GM19043 (cell line): ENCODE data around the gene ZNF211.

Experiments
- ATAC-seq: cut with Tn5 transposase; IDR thresholded peaks from one replicate; pipeline ENCODE4 v1.9.1; 2021; ENCODE audit warnings: low read depth; ENCODE audit not compliant: unreplicated experiment

ZNF211 gene

GRCh38 chr19:57632987-57633831 is at the start of gene ZNF211:
ZNF211 (plus strand) TSS chr19:57633168; CDS start chr19:57633347, 179 bp downstream.
- peak; percentile 95 for ATAC-seq

- ATAC-seq: peak; percentile 93
Measured at GRCh38 chr19:57583521-57584416, 49.2 kb upstream of the ZNF211 start, which contains the start of gene ZIK1. ZIK1 (plus strand) TSS chr19:57584145; CDS start chr19:57584357, 212 bp downstream.

- no peak for ATAC-seq
Measured at GRCh38 chr19:57587529-57587928, 45.4 kb upstream of the ZNF211 start.

- no peak for ATAC-seq
Measured at GRCh38 chr19:57599377-57599760, 33.6 kb upstream of the ZNF211 start.

- ATAC-seq: peak; percentile 97
Measured at GRCh38 chr19:57599761-57600383, 33.1 kb upstream of the ZNF211 start, which contains the start of gene ZNF530. ZNF530 (plus strand) TSS chr19:57599885; CDS start chr19:57604346, 4,461 bp downstream.

GRCh38 chr19:57606931-57607330 is 26.0 kb upstream of the ZNF211 start:
- ATAC-seq: no peak

- no peak for ATAC-seq
Measured at GRCh38 chr19:57611113-57611512, 21.9 kb upstream of the ZNF211 start.

- ATAC-seq: peak; percentile 95
Measured at GRCh38 chr19:57613941-57614743, 18.8 kb upstream of the ZNF211 start, which contains the start of gene ZNF134. ZNF134 (plus strand) TSS chr19:57614242; CDS start chr19:57619469, 5,227 bp downstream.

- no peak for ATAC-seq
Measured at GRCh38 chr19:57615346-57615745, 17.6 kb upstream of the ZNF211 start.

GRCh38 chr19:57620673-57621348 is 12.2 kb upstream of the ZNF211 start:
- ATAC-seq: no peak

- ATAC-seq: no peak
Measured at GRCh38 chr19:57623091-57623490, 9.9 kb upstream of the ZNF211 start.

GRCh38 chr19:57633832-57634131 is 814 bp downstream of the ZNF211 start:
- no peak for ATAC-seq

- no peak for ATAC-seq
Measured at GRCh38 chr19:57637379-57637778, 4.4 kb downstream of the ZNF211 start.

GRCh38 chr19:57641715-57642234 is 8.8 kb downstream of the ZNF211 start:
- no peak for ATAC-seq

- no peak for ATAC-seq
Measured at GRCh38 chr19:57642396-57643046, 9.6 kb downstream of the ZNF211 start.

- ATAC-seq: no peak
Measured at GRCh38 chr19:57643734-57644133, 10.8 kb downstream of the ZNF211 start.

GRCh38 chr19:57648331-57649003 is 15.5 kb downstream of the ZNF211 start:
- no peak for ATAC-seq

GRCh38 chr19:57651654-57651996 is 18.7 kb downstream of the ZNF211 start:
- ATAC-seq: no peak
